ENCODE results near the gene DSTN. TPM values are rescaled to one million over a fixed set of nuclear protein-coding genes. Genes with fewer than 3 reads are reported as not detected.

DSTN gene
- total and polyA plus RNA-seq, 8 donors, result 334 to 1,254 (median 577) TPM

- Histone ChIP-seq H3K36me3 (peaks cover 86 to 100% (median 100%) of the 10 kb centered on the region in 4 donors), H3K4me1 (peaks cover 8 to 41% (median 32%) of the 10 kb centered on the region in 4 donors), H3K4me3 (no peak overlapping the region), H3K27me3 (no peaks in the 10 kb centered on the region), H3K9me3 (no peaks in the 10 kb centered on the region), H3K27ac (peak overlapping the region in 4 of 5 donors; percentile 38 to 79 (median 54))
- intact Hi-C loops (cut with DNase I; ENCODE audit: low total_unique reads), result no loop called here
- TF ChIP-seq POLR2AphosphoS5 (IDR thresholded peaks at IDR 0.05), result no peak
- TF ChIP-seq POLR2A (IDR thresholded peaks at IDR 0.05), result no peak
- TF ChIP-seq EP300 (IDR thresholded peaks at IDR 0.05), result no peak
- no peak for TF ChIP-seq CTCF (IDR thresholded peaks at IDR 0.05)
- 62 to 84% (median 73%) methylated on average over 8 to 15 of the region's 15 CpGs for WGBS, 5 donors
- DNase-seq, result no peak
Measured at GRCh38 chr20:17624551-17625245, 54.8 kb downstream of the DSTN start.

GRCh38 chr20:17625246-17626051 lies 55.6 kb downstream of the DSTN start:
- no peak for DNase-seq

GRCh38 chr20:17626217-17627007 lies 56.5 kb downstream of the DSTN start:
- no peaks in the 10 kb centered on the region for H3K9me3 ChIP-seq
- no peak for TF ChIP-seq CTCF (IDR thresholded peaks at IDR 0.05)
- TF ChIP-seq POLR2AphosphoS5 (IDR thresholded peaks at IDR 0.05), result peak in 1 of 3 donors; percentile 66
- WGBS, 5 donors, result 26 to 62% (median 45%) methylated on average over 14 to 18 of the region's 18 CpGs
- no peaks in the 10 kb centered on the region for H3K27me3 ChIP-seq
- intact Hi-C loops (cut with DNase I; ENCODE audit: low total_unique reads), result no loop called here
- no peak overlapping the region for H3K4me3 ChIP-seq
- DNase-seq, result peak; percentile 88 to 89
- peaks cover 82 to 100% (median 100%) of the 10 kb centered on the region in 4 donors for H3K36me3 ChIP-seq
- peak overlapping the region; percentile 70 to 84 (median 79) for H3K27ac ChIP-seq
- peaks cover 8 to 48% (median 36%) of the 10 kb centered on the region in 4 donors for H3K4me1 ChIP-seq

More at GRCh38 chr20:17625246-17626051, 55.6 kb downstream of the DSTN start:
- H3K27me3 ChIP-seq, result no peaks in the 10 kb centered on the region
- peaks cover 84 to 100% (median 100%) of the 10 kb centered on the region in 4 donors for H3K36me3 ChIP-seq
- TF ChIP-seq EP300 (IDR thresholded peaks at IDR 0.05), result no peak
- no peak for TF ChIP-seq CTCF (IDR thresholded peaks at IDR 0.05)
- TF ChIP-seq POLR2AphosphoS5 (IDR thresholded peaks at IDR 0.05), result no peak
- no peak for TF ChIP-seq POLR2A (IDR thresholded peaks at IDR 0.05)
- H3K4me3 ChIP-seq, result no peak overlapping the region
- WGBS, 5 donors, result 86 to 96% (median 91%) methylated on average over 24 to 27 of the region's 27 CpGs
- peak overlapping the region; percentile 57 to 83 (median 70) for H3K27ac ChIP-seq
- peaks cover 8 to 41% (median 32%) of the 10 kb centered on the region in 4 donors for H3K4me1 ChIP-seq
- intact Hi-C loops (cut with DNase I; ENCODE audit: low total_unique reads), result no loop called here
- H3K9me3 ChIP-seq, result no peaks in the 10 kb centered on the region

Measured in stomach (tissue), 9 donors.